ENCODE measurements around the gene BBS7. TPM values are rescaled to one million over a fixed set of nuclear protein-coding genes. Genes with fewer than 3 reads are reported as not detected.

Gene BBS7
- total and polyA plus RNA-seq, 2 donors from 2014 or later, result 8.0 to 14.5 TPM

GRCh38 chr4:121783210-121783609 lies 87.1 kb downstream of the BBS7 start:
- Histone ChIP-seq H3K4me3 (ENCODE audit: low read length in 3 of 3) (no peak overlapping the region), H3K36me3 (ENCODE audit: control insufficient read depth in 2 of 3, insufficient read depth in 3 of 3, low read length in 3 of 3) (no peaks in the 10 kb centered on the region), H3K27ac (ENCODE audit: low read depth in 2 of 2, low read length in 2 of 2) (no peak overlapping the region), H3K9ac (ENCODE audit: low read length in 3 of 3) (no peak overlapping the region), H3K27me3 (ENCODE audit: control insufficient read depth, insufficient read depth, low read length) (no peaks in the 10 kb centered on the region), H3K9me3 (ENCODE audit: control insufficient read depth in 2 of 3, insufficient read depth in 1 of 3, low read length in 3 of 3) (peaks cover 0 to 2% (median 0%) of the 10 kb centered on the region in 3 donors), H3K4me1 (ENCODE audit: control insufficient read depth in 2 of 3, insufficient read depth in 2 of 3, low read depth in 1 of 3, low read length in 3 of 3) (no peaks in the 10 kb centered on the region)
- no peak for FAIRE-seq
- TF ChIP-seq, protein P1, sequence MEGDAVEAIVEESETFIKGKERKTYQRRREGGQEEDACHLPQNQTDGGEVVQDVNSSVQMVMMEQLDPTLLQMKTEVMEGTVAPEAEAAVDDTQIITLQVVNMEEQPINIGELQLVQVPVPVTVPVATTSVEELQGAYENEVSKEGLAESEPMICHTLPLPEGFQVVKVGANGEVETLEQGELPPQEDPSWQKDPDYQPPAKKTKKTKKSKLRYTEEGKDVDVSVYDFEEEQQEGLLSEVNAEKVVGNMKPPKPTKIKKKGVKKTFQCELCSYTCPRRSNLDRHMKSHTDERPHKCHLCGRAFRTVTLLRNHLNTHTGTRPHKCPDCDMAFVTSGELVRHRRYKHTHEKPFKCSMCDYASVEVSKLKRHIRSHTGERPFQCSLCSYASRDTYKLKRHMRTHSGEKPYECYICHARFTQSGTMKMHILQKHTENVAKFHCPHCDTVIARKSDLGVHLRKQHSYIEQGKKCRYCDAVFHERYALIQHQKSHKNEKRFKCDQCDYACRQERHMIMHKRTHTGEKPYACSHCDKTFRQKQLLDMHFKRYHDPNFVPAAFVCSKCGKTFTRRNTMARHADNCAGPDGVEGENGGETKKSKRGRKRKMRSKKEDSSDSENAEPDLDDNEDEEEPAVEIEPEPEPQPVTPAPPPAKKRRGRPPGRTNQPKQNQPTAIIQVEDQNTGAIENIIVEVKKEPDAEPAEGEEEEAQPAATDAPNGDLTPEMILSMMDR (IDR thresholded peaks at IDR 0.05; ENCODE audit: borderline replicate concordance, extremely low read depth, insufficient read depth), result no peak
- intact Hi-C loops (cut with DNase I), result no loop called here
- DNase-seq, result no peak

- H3K27me3 ChIP-seq (ENCODE audit: control insufficient read depth, insufficient read depth, low read length), result no peaks in the 10 kb centered on the region
- DNase-seq, result no peak
- no peak overlapping the region for H3K9ac ChIP-seq (ENCODE audit: low read length in 3 of 3)
- no peak for FAIRE-seq
- no peak overlapping the region for H3K27ac ChIP-seq (ENCODE audit: low read depth in 2 of 2, low read length in 2 of 2)
- intact Hi-C loops (cut with DNase I), result no loop called here
- no peaks in the 10 kb centered on the region for H3K4me1 ChIP-seq (ENCODE audit: control insufficient read depth in 2 of 3, insufficient read depth in 2 of 3, low read depth in 1 of 3, low read length in 3 of 3)
- H3K4me3 ChIP-seq (ENCODE audit: low read length in 3 of 3), result no peak overlapping the region
- peaks cover 0 to 1% (median 0%) of the 10 kb centered on the region in 3 donors for H3K9me3 ChIP-seq (ENCODE audit: control insufficient read depth in 2 of 3, insufficient read depth in 1 of 3, low read length in 3 of 3)
- TF ChIP-seq, protein P1 (IDR thresholded peaks at IDR 0.05; ENCODE audit: borderline replicate concordance, extremely low read depth, insufficient read depth), result no peak
- H3K36me3 ChIP-seq (ENCODE audit: control insufficient read depth in 2 of 3, insufficient read depth in 3 of 3, low read length in 3 of 3), result no peaks in the 10 kb centered on the region
Observed at GRCh38 chr4:121778991-121779628, 91.2 kb downstream of the BBS7 start.

DNA sequence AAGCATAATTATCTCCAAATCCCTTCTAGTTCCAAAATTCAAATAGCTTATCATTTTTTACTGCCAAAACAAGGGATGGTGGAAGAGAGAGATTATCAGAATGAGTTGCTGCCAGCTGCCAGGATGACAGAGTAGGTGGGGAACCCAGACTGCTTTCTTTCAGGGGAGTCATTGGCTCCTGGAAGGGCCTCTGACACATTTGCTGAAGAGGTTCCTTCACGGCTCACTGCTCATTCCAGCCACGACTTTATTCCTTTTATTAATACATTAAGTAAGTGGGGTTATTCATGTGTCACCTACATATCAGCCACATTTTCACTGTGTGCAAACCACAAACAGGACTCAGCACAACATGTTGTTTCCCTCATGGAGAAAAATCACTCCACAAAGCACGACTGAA lies 92.6 kb downstream of the BBS7 start:
- intact Hi-C loops (cut with DNase I), result no loop called here
- Histone ChIP-seq H3K27me3 (ENCODE audit: control insufficient read depth, insufficient read depth, low read length) (no peaks in the 10 kb centered on the region), H3K36me3 (ENCODE audit: control insufficient read depth in 2 of 3, insufficient read depth in 3 of 3, low read length in 3 of 3) (no peaks in the 10 kb centered on the region), H3K4me1 (ENCODE audit: control insufficient read depth in 2 of 3, insufficient read depth in 2 of 3, low read depth in 1 of 3, low read length in 3 of 3) (no peaks in the 10 kb centered on the region), H3K9me3 (ENCODE audit: control insufficient read depth in 2 of 3, insufficient read depth in 1 of 3, low read length in 3 of 3) (no peaks in the 10 kb centered on the region), H3K27ac (ENCODE audit: low read depth in 2 of 2, low read length in 2 of 2) (no peak overlapping the region), H3K9ac (ENCODE audit: low read length in 3 of 3) (no peak overlapping the region), H3K4me3 (ENCODE audit: low read length in 3 of 3) (no peak overlapping the region)
- FAIRE-seq (no peak), DNase-seq (no peak)
- TF ChIP-seq, protein P1 (IDR thresholded peaks at IDR 0.05; ENCODE audit: borderline replicate concordance, extremely low read depth, insufficient read depth), result no peak
